PC-9 (cell line): ENCODE data around the gene PTCRA. TPM values are rescaled to one million over a fixed set of nuclear protein-coding genes. Genes with fewer than 3 reads are reported as not detected.
A peak's percentile ranks its signal among the peaks of the same experiment; 100 is the strongest.
"Not testable (repeated sequence)": the region's sequence is repeated elsewhere in the genome, so short reads cannot be mapped to it uniquely, and the experiment has no call there.

ENCODE experiments used
- BruUV-seq: library from RNA; stranded (reverse); fragments of 400-500 nt; replicated peaks from 2 replicates; lab custom pipeline; 2021; lab: Mats Ljungman, UMichigan
- CTCF ChIA-PET: fragments of 300-600 bp; sonication (Branson Sonifier 250); formaldehyde crosslinking; loops from one replicate; lab custom pipeline; 2022; ENCODE audit warnings: antibody characterized with exemption; lab: Charles Lee
- POLR2A ChIA-PET: fragments of 300-600 bp; sonication (Branson Sonifier 250); formaldehyde crosslinking; loops from one replicate; lab custom pipeline; 2022; ENCODE audit warnings: antibody characterized with exemption; ENCODE audit not compliant: unreplicated experiment; lab: Charles Lee
- DNase-seq, 2 experiments: peaks; one replicate each; pipeline versions ENCODE4 v3.0.0 to v3.0.0-alpha.2; 2015 to 2022; ENCODE audit warnings: mixed read lengths in 1 of 2
- H2AFZ ChIP-seq: fragments of 200-600 bp; sonication (generic); 2 replicates; pipeline ENCODE4 v1.8.1; 2017; ENCODE audit warnings: antibody characterized with exemption
- H3F3A ChIP-seq: fragments of 200-600 bp; sonication (generic); 2 replicates; pipeline ENCODE4 v1.8.1; 2017; ENCODE audit warnings: antibody characterized with exemption, mild to moderate bottlenecking, low read depth; ENCODE audit not compliant: insufficient read depth
- H3K27ac ChIP-seq: fragments of 200-600 bp; sonication (generic); 2 replicates; pipeline ENCODE4 v1.6.1; 2016; ENCODE audit warnings: mixed run types
- H3K27me3 ChIP-seq: fragments of 200-600 bp; sonication (generic); 2 replicates; pipeline ENCODE4 v1.6.1; 2016; ENCODE audit warnings: low read depth, mixed run types; ENCODE audit not compliant: insufficient read depth
- H3K36me3 ChIP-seq: fragments of 200-600 bp; sonication (generic); 2 replicates; pipeline ENCODE4 v1.6.1; 2016; ENCODE audit warnings: low read depth, mixed run types
- H3K4me1 ChIP-seq: fragments of 200-600 bp; sonication (generic); replicated peaks from 2 replicates; pipeline ENCODE4 v1.6.1; 2016; ENCODE audit warnings: mixed run types; ENCODE audit not compliant: insufficient read depth
- H3K4me2 ChIP-seq: fragments of 200-600 bp; sonication (generic); 2 replicates; pipeline ENCODE4 v1.6.1; 2017; ENCODE audit warnings: mixed run types
- H3K4me3 ChIP-seq: fragments of 200-600 bp; sonication (generic); 2 replicates; pipeline ENCODE4 v1.6.1; 2016; ENCODE audit warnings: mixed run types
- H3K79me2 ChIP-seq: fragments of 200-600 bp; sonication (generic); 2 replicates; pipeline ENCODE4 v1.6.1; 2017; ENCODE audit warnings: low read depth, mixed run types
- H3K9me2 ChIP-seq: fragments of 200-600 bp; sonication (generic); 2 replicates; pipeline ENCODE4 v1.8.1; 2017; ENCODE audit warnings: mild to moderate bottlenecking; ENCODE audit not compliant: insufficient read depth
- H3K9me3 ChIP-seq: fragments of 200-600 bp; sonication (generic); 2 replicates; pipeline ENCODE4 v1.8.1; 2016; ENCODE audit warnings: low read depth; ENCODE audit not compliant: insufficient read depth
- H4K20me1 ChIP-seq: fragments of 200-600 bp; sonication (generic); 2 replicates; pipeline ENCODE4 v1.8.1; 2017; ENCODE audit not compliant: insufficient read depth
- CTCF ChIP-seq: fragments of 200-600 bp; sonication (generic); conservative IDR thresholded peaks from 2 replicates; pipeline ENCODE4 v1.6.1; 2017; ENCODE audit warnings: mixed run types, antibody characterized with exemption, mild to moderate bottlenecking, moderate library complexity
- EZH2 ChIP-seq: fragments of 200-600 bp; sonication (generic); IDR thresholded peaks from 2 replicates; pipeline ENCODE4 v1.8.0; 2017; ENCODE audit warnings: antibody characterized with exemption, low read depth
- intact Hi-C: fragments of 100-400 bp; cut with micrococcal nuclease; formaldehyde crosslinking; loops from one replicate; pipeline ENCODE4 v1.10.0; 2022; ENCODE audit not compliant: unreplicated experiment
- total RNA-seq: library from RNA; stranded (reverse); gene quantifications from 2 replicates; pipeline ENCODE4 v1.2.3, GENCODE V29; 2021

The PTCRA gene
- total RNA-seq, 1 experiment from 2014 or later: not detected

GRCh38 chr6:42880871-42881270 is 35.0 kb upstream of the PTCRA start:
- H3K4me1 ChIP-seq: peaks cover 10% of the 10 kb centered on the region
- intact Hi-C loops, H3K9me2 ChIP-seq, H3K27me3 ChIP-seq, POLR2A ChIA-PET, CTCF ChIA-PET, H2AFZ ChIP-seq, BruUV-seq, DNase-seq, H3K9me3 ChIP-seq: not testable (repeated sequence)
- peaks cover 31% of the 10 kb centered on the region for H3K36me3 ChIP-seq
- peak overlapping the region; percentile 91 for H3K27ac ChIP-seq
- peaks cover 51% of the 10 kb centered on the region for H3K79me2 ChIP-seq
- peaks cover 11% of the 10 kb centered on the region for H4K20me1 ChIP-seq
- H3K4me3 ChIP-seq: peak overlapping the region; percentile 96
- H3F3A ChIP-seq: peaks cover 38% of the 10 kb centered on the region; the same call in 1 of the 2 replicates
- H3K4me2 ChIP-seq: peak overlapping the region; percentile 90

- no TSS peak for BruUV-seq
- Histone ChIP-seq H3F3A (peaks cover 65% of the 10 kb centered on the region), H2AFZ (no peak overlapping the region), H3K4me3 (no peak overlapping the region), H3K79me2 (peaks cover 41% of the 10 kb centered on the region), H3K9me3 (no peaks in the 10 kb centered on the region), H3K27ac (0 out of 2 replicates have a peak overlapping the region, but pooled peaks have one; percentile 13), H3K27me3 (no peaks in the 10 kb centered on the region), H3K4me1 (peaks cover 21% of the 10 kb centered on the region), H4K20me1 (peaks cover 11% of the 10 kb centered on the region), H3K36me3 (peaks cover 34% of the 10 kb centered on the region), H3K9me2 (no peaks in the 10 kb centered on the region), H3K4me2 (no peak overlapping the region)
- no peak for TF ChIP-seq EZH2
- TF ChIP-seq CTCF: no peak
- DNase-seq: no peak
- CTCF ChIA-PET: no interaction called here
- intact Hi-C loops: no loop called here
- POLR2A ChIA-PET: no interaction called here
These were observed 30.2 kb upstream of the PTCRA start for GRCh38 chr6:42885702-42886101.

- Histone ChIP-seq H3F3A (peaks cover 54% of the 10 kb centered on the region), H3K36me3 (peaks cover 26% of the 10 kb centered on the region), H3K4me1 (peaks cover 17% of the 10 kb centered on the region; the same call in 1 of the 2 replicates), H3K79me2 (peaks cover 16% of the 10 kb centered on the region)
- BruUV-seq, H2AFZ ChIP-seq, H3K4me3 ChIP-seq, H3K9me2 ChIP-seq, H4K20me1 ChIP-seq, H3K4me2 ChIP-seq, POLR2A ChIA-PET, H3K9me3 ChIP-seq, H3K27ac ChIP-seq, intact Hi-C loops, DNase-seq, CTCF ChIA-PET, H3K27me3 ChIP-seq: not testable (repeated sequence)
These were observed 27.7 kb upstream of the PTCRA start for GRCh38 chr6:42888201-42888600.

GRCh38 chr6:42889815-42890214 is 26.0 kb upstream of the PTCRA start:
- ChIA-PET POLR2A (interaction anchor here (0.6 kb wide), 1 partner anchor 314 kb away, joined by 3 read pairs; no protein-coding TSS in a partner anchor), CTCF (no interaction called here)
- Histone ChIP-seq H3K27me3 (no peaks in the 10 kb centered on the region), H3K4me2 (peak overlapping the region; percentile 84), H3K4me1 (peaks cover 17% of the 10 kb centered on the region; the same call in 1 of the 2 replicates), H4K20me1 (no peaks in the 10 kb centered on the region), H2AFZ (no peak overlapping the region), H3K36me3 (0 out of 2 replicates have a peak, but pooled peaks cover 10% of the 10 kb centered on the region), H3K4me3 (peak overlapping the region; percentile 80), H3K9me3 (no peaks in the 10 kb centered on the region), H3K27ac (peak overlapping the region; percentile 89), H3K9me2 (no peaks in the 10 kb centered on the region), H3F3A (peaks cover 42% of the 10 kb centered on the region), H3K79me2 (0 out of 2 replicates have a peak, but pooled peaks cover 4% of the 10 kb centered on the region)
- no peak for DNase-seq
- no peak for TF ChIP-seq CTCF
- no peak for TF ChIP-seq EZH2
- BruUV-seq: no TSS peak
- intact Hi-C loops: no loop called here
